ENCODE measurements around the gene C19orf25. TPM values are rescaled to one million over a fixed set of nuclear protein-coding genes. Genes with fewer than 3 reads are reported as not detected.

Gene C19orf25
- total RNA-seq, 6 experiments from 2014 or later = 12.2 to 32.7 (median 15.3) TPM

GRCh38 chr19:1497578-1498235, 18.7 kb upstream of the C19orf25 start:
- H3K4me1 ChIP-seq = peaks cover 0 to 25% (median 9%) of the 10 kb centered on the region in 4 donors
- H3K36me3 ChIP-seq = no peaks in the 10 kb centered on the region
- H3K9me3 ChIP-seq = no peaks in the 10 kb centered on the region
- H3K27ac ChIP-seq = no peak overlapping the region
- H3K4me3 ChIP-seq = no peak overlapping the region
- no peak for TF ChIP-seq CTCF (IDR thresholded peaks at IDR 0.05)
- no peak for TF ChIP-seq POLR2A (IDR thresholded peaks at IDR 0.05)
- 100% methylated on average over 1 of the region's 25 CpGs for WGBS (ENCODE audit: insufficient coverage, low coverage, low lambda C conversion rate, missing lambda C conversion rate)
- intact Hi-C loops (cut with DNase I) = no loop called here
- H3K27me3 ChIP-seq = no peaks in the 10 kb centered on the region
- no peak for DNase-seq
- no peak for ATAC-seq

GRCh38 chr19:1496714-1497577, 17.9 kb upstream of the C19orf25 start:
- no peaks in the 10 kb centered on the region for H3K36me3 ChIP-seq
- 63% methylated on average over 12 of the region's 39 CpGs for WGBS (ENCODE audit: insufficient coverage, low coverage, low lambda C conversion rate, missing lambda C conversion rate)
- no peaks in the 10 kb centered on the region for H3K9me3 ChIP-seq
- H3K27me3 ChIP-seq = no peaks in the 10 kb centered on the region
- peaks cover 0 to 32% (median 9%) of the 10 kb centered on the region in 4 donors for H3K4me1 ChIP-seq
- TF ChIP-seq CTCF (IDR thresholded peaks at IDR 0.05) (no peak), POLR2A (IDR thresholded peaks at IDR 0.05) (no peak)
- DNase-seq (no peak), ATAC-seq (no peak)
- no peak overlapping the region for H3K4me3 ChIP-seq
- H3K27ac ChIP-seq = no peak overlapping the region
- intact Hi-C loops (cut with DNase I) = no loop called here

- DNase-seq (peak in 1 of 3 donors; percentile 21), ATAC-seq (no peak)
- Histone ChIP-seq H3K4me1 (peaks cover 0 to 26% (median 5%) of the 10 kb centered on the region in 4 donors), H3K9me3 (no peaks in the 10 kb centered on the region), H3K36me3 (no peaks in the 10 kb centered on the region), H3K27me3 (no peaks in the 10 kb centered on the region), H3K4me3 (no peak overlapping the region), H3K27ac (no peak overlapping the region)
- 73% methylated on average over 6 of the region's 40 CpGs for WGBS (ENCODE audit: insufficient coverage, low coverage, low lambda C conversion rate, missing lambda C conversion rate)
- intact Hi-C loops (cut with DNase I) = no loop called here
- TF ChIP-seq POLR2A (IDR thresholded peaks at IDR 0.05) (no peak), CTCF (IDR thresholded peaks at IDR 0.05) (no peak)
Measured at GRCh38 chr19:1495799-1496713, 17.0 kb upstream of the C19orf25 start.

GRCh38 chr19:1495051-1495798, 16.2 kb upstream of the C19orf25 start:
- Histone ChIP-seq H3K9me3 (no peaks in the 10 kb centered on the region), H3K4me1 (peaks cover 0 to 26% (median 5%) of the 10 kb centered on the region in 4 donors), H3K36me3 (no peaks in the 10 kb centered on the region), H3K27me3 (no peaks in the 10 kb centered on the region), H3K4me3 (no peak overlapping the region), H3K27ac (no peak overlapping the region)
- DNase-seq (no peak), ATAC-seq (no peak)
- WGBS (ENCODE audit: insufficient coverage, low coverage, low lambda C conversion rate, missing lambda C conversion rate) = 82% methylated on average over 10 of the region's 37 CpGs
- TF ChIP-seq POLR2A (IDR thresholded peaks at IDR 0.05) (no peak), CTCF (IDR thresholded peaks at IDR 0.05) (no peak)
- intact Hi-C loops (cut with DNase I) = no loop called here

All from right lobe of liver (tissue), 6 donors.